Limb (tissue), 2 donors: ENCODE data around the gene DMAC2L.
"Not testable (repeated sequence)": the region's sequence is repeated elsewhere in the genome, so short reads cannot be mapped to it uniquely, and the experiment has no call there.

ENCODE experiments used
- DNase-seq, 2 donors: peaks; one replicate each; pipeline ENCODE4 v3.0.0-alpha.2; 2016; ENCODE audit errors: extremely low spot score in 2 of 2

DMAC2L gene

GRCh38 chr14:50354527-50354926 lies 42.4 kb downstream of the DMAC2L start:
- peak in 1 of 2 donors; percentile 32 for DNase-seq

GRCh38 chr14:50355692-50356091 lies 43.6 kb downstream of the DMAC2L start:
- no peak for DNase-seq

- DNase-seq, result not testable (repeated sequence)
Observed at GRCh38 chr14:50356283-50356682, 44.2 kb downstream of the DMAC2L start.

GRCh38 chr14:50357124-50357523 lies 45.0 kb downstream of the DMAC2L start:
- no peak for DNase-seq

- DNase-seq, result no peak
Observed at GRCh38 chr14:50357753-50358395, 45.8 kb downstream of the DMAC2L start.

GRCh38 chr14:50359631-50360030 lies 47.5 kb downstream of the DMAC2L start:
- no peak for DNase-seq

GRCh38 chr14:50360093-50360492 lies 48.0 kb downstream of the DMAC2L start:
- no peak for DNase-seq

GRCh38 chr14:50360851-50361250 lies 48.7 kb downstream of the DMAC2L start:
- DNase-seq, result no peak

GRCh38 chr14:50361473-50362403 lies 49.6 kb downstream of the DMAC2L start:
- not testable (repeated sequence) for DNase-seq

GRCh38 chr14:50362764-50363713 lies 50.9 kb downstream of the DMAC2L start:
- DNase-seq, result no peak

- DNase-seq, result peak in 1 of 2 donors; percentile 44
Observed at GRCh38 chr14:50363714-50364111, 51.6 kb downstream of the DMAC2L start.

- DNase-seq, result no peak
Observed at GRCh38 chr14:50364792-50365191, 52.7 kb downstream of the DMAC2L start.

GRCh38 chr14:50365572-50365971 lies 53.4 kb downstream of the DMAC2L start:
- DNase-seq, result not testable (repeated sequence)

GRCh38 chr14:50366115-50366514 lies 54.0 kb downstream of the DMAC2L start:
- DNase-seq, result no peak

- DNase-seq, result no peak
Observed at GRCh38 chr14:50366589-50366988, 54.5 kb downstream of the DMAC2L start.

GRCh38 chr14:50371546-50371945 lies 59.4 kb downstream of the DMAC2L start:
- no peak for DNase-seq

- no peak for DNase-seq
Observed at GRCh38 chr14:50373959-50374358, 61.8 kb downstream of the DMAC2L start.

- no peak for DNase-seq
Observed at GRCh38 chr14:50375760-50376159, 63.6 kb downstream of the DMAC2L start.
